ENCODE results near the gene GIMAP7. TPM values are rescaled to one million over a fixed set of nuclear protein-coding genes. Genes with fewer than 3 reads are reported as not detected.
A peak's percentile ranks its signal among the peaks of the same experiment; 100 is the strongest.

GIMAP7 gene
- total RNA-seq, 3 donors from 2014 or later (not counting 1 experiment from before 2014, with no cell fraction given): 66.3 to 100 (median 67.6) TPM

GRCh38 chr7:150524018-150524417 is 9.3 kb downstream of the GIMAP7 start:
- no peak for TF ChIP-seq CTCF (IDR thresholded peaks at IDR 0.05)
- intact Hi-C loops (cut with micrococcal nuclease): no loop called here
- H3K4me1 Mint-ChIP-seq: peaks cover 26 to 27% of the 10 kb centered on the region in 2 donors
- Histone ChIP-seq H3K27me3 (ENCODE audit: control insufficient read depth, insufficient read depth, low read length) (no peaks in the 10 kb centered on the region), H3K4me3 (ENCODE audit: low read length) (no peak overlapping the region), H3K9me3 (ENCODE audit: control insufficient read depth, insufficient read depth, low read length) (peaks cover 21% of the 10 kb centered on the region), H3K27ac (ENCODE audit: low read length) (peak overlapping the region; percentile 23), H3K36me3 (ENCODE audit: control insufficient read depth, insufficient read depth, low read length) (peaks cover 26% of the 10 kb centered on the region), H3K4me1 (ENCODE audit: control insufficient read depth, insufficient read depth, low read length) (peaks cover 8% of the 10 kb centered on the region)
- peak overlapping the region; percentile 79 to 83 for H3K27ac Mint-ChIP-seq
- no peaks in the 10 kb centered on the region for H3K27me3 Mint-ChIP-seq (ENCODE audit: low read depth in 2 of 2)
- 85% methylated on average over 2 of the region's 2 CpGs for WGBS (ENCODE audit: insufficient coverage)
- DNase-seq (no peak), ATAC-seq (no peak)
- peaks cover 23 to 37% of the 10 kb centered on the region in 2 donors for H3K9me3 Mint-ChIP-seq
- peaks cover 74% of the 10 kb centered on the region for H3K36me3 Mint-ChIP-seq
- no peak overlapping the region for H3K4me3 Mint-ChIP-seq

GRCh38 chr7:150531704-150532103 is 17.0 kb downstream of the GIMAP7 start:
- H3K4me1 ChIP-seq (ENCODE audit: control insufficient read depth, insufficient read depth, low read length): no peaks in the 10 kb centered on the region
- Mint-ChIP-seq H3K27ac (no peak overlapping the region), H3K36me3 (peaks cover 68% of the 10 kb centered on the region), H3K9me3 (peaks cover 23 to 38% of the 10 kb centered on the region in 2 donors), H3K4me1 (peaks cover 11 to 14% of the 10 kb centered on the region in 2 donors), H3K4me3 (no peak overlapping the region), H3K27me3 (ENCODE audit: low read depth in 2 of 2) (no peaks in the 10 kb centered on the region)
- DNase-seq: no peak
- intact Hi-C loops (cut with micrococcal nuclease): no loop called here
- WGBS (ENCODE audit: insufficient coverage): 100% methylated on average over 1 of the region's 1 CpG
- H3K4me3 ChIP-seq (ENCODE audit: low read length): no peak overlapping the region
- no peaks in the 10 kb centered on the region for H3K36me3 ChIP-seq (ENCODE audit: control insufficient read depth, insufficient read depth, low read length)
- H3K9me3 ChIP-seq (ENCODE audit: control insufficient read depth, insufficient read depth, low read length): peaks cover 14% of the 10 kb centered on the region
- ATAC-seq: no peak
- H3K27me3 ChIP-seq (ENCODE audit: control insufficient read depth, insufficient read depth, low read length): no peaks in the 10 kb centered on the region
- no peak for TF ChIP-seq CTCF (IDR thresholded peaks at IDR 0.05)
- H3K27ac ChIP-seq (ENCODE audit: low read length): no peak overlapping the region

GRCh38 chr7:150538259-150538658 is 23.6 kb downstream of the GIMAP7 start:
- H3K27me3 ChIP-seq (ENCODE audit: control insufficient read depth, insufficient read depth, low read length): no peaks in the 10 kb centered on the region
- TF ChIP-seq CTCF (IDR thresholded peaks at IDR 0.05): no peak
- H3K36me3 ChIP-seq (ENCODE audit: control insufficient read depth, insufficient read depth, low read length): no peaks in the 10 kb centered on the region
- peaks cover 2 to 5% of the 10 kb centered on the region in 2 donors for H3K4me1 Mint-ChIP-seq
- no peak overlapping the region for H3K27ac Mint-ChIP-seq
- H3K27ac ChIP-seq (ENCODE audit: low read length): no peak overlapping the region
- peaks cover 47% of the 10 kb centered on the region for H3K36me3 Mint-ChIP-seq
- peak in 1 of 2 donors; percentile 29 for DNase-seq
- H3K4me3 Mint-ChIP-seq: no peak overlapping the region
- H3K27me3 Mint-ChIP-seq (ENCODE audit: low read depth in 2 of 2): no peaks in the 10 kb centered on the region
- H3K9me3 Mint-ChIP-seq: peaks cover 9 to 13% of the 10 kb centered on the region in 2 donors
- no peak overlapping the region for H3K4me3 ChIP-seq (ENCODE audit: low read length)
- WGBS (ENCODE audit: insufficient coverage): 100% methylated on average over 2 of the region's 2 CpGs
- intact Hi-C loops (cut with micrococcal nuclease): no loop called here
- no peaks in the 10 kb centered on the region for H3K4me1 ChIP-seq (ENCODE audit: control insufficient read depth, insufficient read depth, low read length)
- ATAC-seq: no peak
- peaks cover 44% of the 10 kb centered on the region for H3K9me3 ChIP-seq (ENCODE audit: control insufficient read depth, insufficient read depth, low read length)

GRCh38 chr7:150553163-150553562 is 38.5 kb downstream of the GIMAP7 start:
- DNase-seq (no peak), ATAC-seq (no peak)
- TF ChIP-seq CTCF (IDR thresholded peaks at IDR 0.05): no peak
- Mint-ChIP-seq H3K4me1 (peaks cover 57 to 61% of the 10 kb centered on the region in 2 donors), H3K36me3 (peaks cover 53% of the 10 kb centered on the region), H3K4me3 (peak overlapping the region; percentile 55), H3K27ac (peak overlapping the region in 1 of 2 donors; percentile 95), H3K9me3 (peaks cover 9 to 19% of the 10 kb centered on the region in 2 donors), H3K27me3 (ENCODE audit: low read depth in 2 of 2) (no peaks in the 10 kb centered on the region)
- Histone ChIP-seq H3K27me3 (ENCODE audit: control insufficient read depth, insufficient read depth, low read length) (no peaks in the 10 kb centered on the region), H3K9me3 (ENCODE audit: control insufficient read depth, insufficient read depth, low read length) (peaks cover 11% of the 10 kb centered on the region), H3K36me3 (ENCODE audit: control insufficient read depth, insufficient read depth, low read length) (no peaks in the 10 kb centered on the region), H3K4me1 (ENCODE audit: control insufficient read depth, insufficient read depth, low read length) (peaks cover 19% of the 10 kb centered on the region), H3K4me3 (ENCODE audit: low read length) (no peak overlapping the region), H3K27ac (ENCODE audit: low read length) (no peak overlapping the region)
- intact Hi-C loops (cut with micrococcal nuclease): no loop called here
